Measurements from ENCODE around the gene ZNF573.

Gene ZNF573

GRCh38 chr19:37692956-37693620 lies 86.3 kb downstream of the ZNF573 start:
- no peak for DNase-seq

- peak; percentile 39 to 67 (median 54) for DNase-seq
Observed at GRCh38 chr19:37691881-37692504, 87.4 kb downstream of the ZNF573 start.

All from activated naive CD4-positive, alpha-beta T cell (primary cell).